ENCODE measurements around the gene PRKCE. TPM values are rescaled to one million over a fixed set of nuclear protein-coding genes. Genes with fewer than 3 reads are reported as not detected.

Gene PRKCE
- total and polyA plus RNA-seq, 2 of the 8 experiments (the other 6 are each of a cell fraction or from before 2014, with no cell fraction given), result 0.54 to 2.1 TPM

GRCh38 chr2:45713591-45713990 is 62.1 kb downstream of the PRKCE start:
- Histone ChIP-seq H2BK120ac (replicated peaks; ENCODE audit: low read depth, low read length) (no peak overlapping the region), H3K36me3 (ENCODE audit: control insufficient read depth in 2 of 4, insufficient read depth in 4 of 4, low read length in 3 of 4) (no peaks in the 10 kb centered on the region)
- CTCF ChIA-PET (ENCODE audit: partially characterized antibody), result interaction anchor here (0.8 to 1.3 kb wide), 2 partner anchors 12 to 16 kb away, joined by 3 read pairs; no protein-coding TSS in a partner anchor
- no peak for TF ChIP-seq ATF2 (IDR thresholded peaks at IDR 0.05; ENCODE audit: low read length)
- no peak for TF ChIP-seq CHD2 (IDR thresholded peaks at IDR 0.05; ENCODE audit: low read length)
- no peak for TF ChIP-seq NRF1 (IDR thresholded peaks at IDR 0.05; ENCODE audit: low read depth, low read length)
- no peak for TF ChIP-seq EZH2 (IDR thresholded peaks at IDR 0.05; ENCODE audit: low read depth, low read length, severe bottlenecking)
- TF ChIP-seq GABPA (IDR thresholded peaks at IDR 0.05; ENCODE audit: borderline replicate concordance, insufficient read depth, low read length), result no peak
- no peak for TF ChIP-seq TAF7 (optimal IDR thresholded peaks at IDR 0.05; ENCODE audit: borderline replicate concordance, low read depth, low read length)
- no peak for TF ChIP-seq CTCF (IDR thresholded peaks at IDR 0.05; ENCODE audit: control extremely low read depth in 1 of 3, insufficient read depth in 1 of 3, low read depth in 1 of 3, low read length in 3 of 3)
- TF ChIP-seq CEBPB (IDR thresholded peaks at IDR 0.05; ENCODE audit: low read depth, low read length), result no peak
- no peak for TF ChIP-seq BACH1 (IDR thresholded peaks at IDR 0.05; ENCODE audit: low read length)
- no peak for TF ChIP-seq PHF8 (conservative IDR thresholded peaks at IDR 0.05; ENCODE audit: low read depth, low read length)
- TF ChIP-seq SIX5 (IDR thresholded peaks at IDR 0.05; ENCODE audit: low read depth, low read length), result no peak

More at GRCh38 chr2:45713591-45713990, 62.1 kb downstream of the PRKCE start:
- FAIRE-seq, result no peak
- H3K4me2 ChIP-seq (ENCODE audit: insufficient read depth in 1 of 2, low read depth in 2 of 2, low read length in 2 of 2), result no peak overlapping the region
- no peaks in the 10 kb centered on the region for H3K23me2 ChIP-seq (ENCODE audit: low read depth, low read length)
- H2BK5ac ChIP-seq (ENCODE audit: low read depth, low read length), result no peak overlapping the region
- POLR2A ChIA-PET (ENCODE audit: partially characterized antibody), result no interaction called here
- no peak overlapping the region for H4K8ac ChIP-seq (ENCODE audit: extremely low read depth, insufficient read depth, low read length)
- no peak overlapping the region for H3K4me3 ChIP-seq (ENCODE audit: extremely low read depth in 1 of 4, insufficient read depth in 2 of 4, low read depth in 3 of 4, low read length in 4 of 4)
- 0 out of 7 replicates have a peak, but pooled peaks cover 0 to 2% (median 0%) of the 10 kb centered on the region in 4 experiments for H3K4me1 ChIP-seq (replicated peaks in 1 of 4; ENCODE audit: control insufficient read depth in 3 of 4, insufficient read depth in 4 of 4, low read length in 3 of 4)
- no peaks in the 10 kb centered on the region for H3K9me3 ChIP-seq (ENCODE audit: insufficient read depth in 2 of 2, low read depth in 1 of 2, low read length in 1 of 2)
- H3K79me1 ChIP-seq (ENCODE audit: low read depth, low read length), result no peaks in the 10 kb centered on the region
- H4K91ac ChIP-seq (replicated peaks; ENCODE audit: insufficient read length, low read length), result no peak overlapping the region
- H2BK20ac ChIP-seq (ENCODE audit: low read length), result no peak overlapping the region
- no peak overlapping the region for H4K5ac ChIP-seq (ENCODE audit: insufficient read length, low read depth, low read length)
- no peaks in the 10 kb centered on the region for H3K27me3 ChIP-seq (replicated peaks in 1 of 4; ENCODE audit: control insufficient read depth in 3 of 4, extremely low read depth in 1 of 4, insufficient read depth in 3 of 4, low read length in 3 of 4)
- H3K27ac ChIP-seq (ENCODE audit: low read depth, low read length), result no peak overlapping the region
- H2AFZ ChIP-seq (ENCODE audit: low read length), result no peak overlapping the region
- no peak overlapping the region for H2BK15ac ChIP-seq (ENCODE audit: low read length)
- H3K56ac ChIP-seq (replicated peaks; ENCODE audit: insufficient read length, low read depth, low read length), result no peak overlapping the region
- no peak for DNase-seq (ENCODE audit: low read depth in 1 of 2, low spot score in 2 of 2)
- no peak overlapping the region for H3K4ac ChIP-seq (replicated peaks; ENCODE audit: insufficient read length, low read depth, low read length)
- no peak overlapping the region for H3K14ac ChIP-seq (ENCODE audit: insufficient read length)
- H3K9ac ChIP-seq (replicated peaks in 1 of 4; ENCODE audit: extremely low read depth in 1 of 4, low read depth in 3 of 4, low read length in 3 of 4), result no peak overlapping the region
- no peaks in the 10 kb centered on the region for H4K20me1 ChIP-seq (replicated peaks in 1 of 2; ENCODE audit: control insufficient read depth in 1 of 2, insufficient read depth in 2 of 2, low read length in 2 of 2)
- H3K79me2 ChIP-seq (ENCODE audit: control insufficient read depth in 1 of 2, insufficient read depth in 2 of 2, low read length in 2 of 2), result no peaks in the 10 kb centered on the region
- H3K18ac ChIP-seq (ENCODE audit: extremely low read depth, low read length), result no peak overlapping the region
- H3K23ac ChIP-seq (ENCODE audit: insufficient read length), result no peak overlapping the region
- H2BK12ac ChIP-seq (ENCODE audit: low read depth, low read length), result no peak overlapping the region
- H2AK5ac ChIP-seq (ENCODE audit: low read depth, low read length), result no peak overlapping the region
